Epithelial cell of alveolus of lung (primary cell): ENCODE data around the gene SUSD3. TPM values are rescaled to one million over a fixed set of nuclear protein-coding genes. Genes with fewer than 3 reads are reported as not detected.

Experiments used
- total RNA-seq: library from RNA; depleted of rRNA; stranded (reverse); fragments of >200 nt; gene quantifications from 2 replicates; pipeline ENCODE4 v1.2.1, GENCODE V29; 2015

SUSD3 gene
- total RNA-seq = 1.8 TPM in 2 replicates

DNA sequence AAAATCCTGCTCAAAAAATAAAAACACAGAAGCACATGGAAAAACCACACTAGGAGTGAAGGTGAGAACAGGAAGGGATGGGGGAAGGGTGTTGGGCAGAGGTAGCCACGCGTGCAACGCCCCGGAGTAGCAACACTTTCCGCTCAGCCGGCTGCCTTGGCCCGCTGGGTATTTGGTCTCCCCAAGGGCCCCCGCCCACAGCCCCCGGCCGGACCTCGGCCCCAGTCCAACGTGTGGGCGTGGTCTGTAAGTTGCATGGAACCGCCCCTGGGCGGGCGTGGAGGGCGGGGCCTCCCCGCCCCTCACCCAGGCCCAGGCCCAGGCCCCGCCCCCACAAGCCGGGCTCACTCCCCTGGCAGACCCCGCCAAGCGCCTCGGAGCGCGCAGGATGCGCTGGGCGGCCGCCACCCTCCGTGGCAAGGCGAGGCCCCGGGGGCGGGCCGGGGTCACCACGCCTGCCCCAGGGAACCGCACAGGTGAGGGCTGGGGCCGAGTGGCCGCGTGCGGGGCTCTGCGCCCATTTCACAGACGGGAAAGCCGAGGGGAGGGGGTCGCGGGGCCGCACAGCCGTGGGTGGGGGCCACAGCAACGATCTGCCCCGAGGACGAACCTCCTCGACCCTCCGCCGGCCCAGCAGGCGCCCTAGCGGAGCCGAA is at the start of gene SUSD3:
TSS of gene SUSD3 (plus strand) at position 347 of the 656 bp plus-strand sequence. CDS start at position 389, 42 bp downstream.

GRCh38 chr9:93096131-93096802 is 37.8 kb downstream of the SUSD3 start, which contains the start of gene CARD19:
CARD19 (plus strand) TSS chr9:93096217; CDS start chr9:93096346, 129 bp downstream.

DNA sequence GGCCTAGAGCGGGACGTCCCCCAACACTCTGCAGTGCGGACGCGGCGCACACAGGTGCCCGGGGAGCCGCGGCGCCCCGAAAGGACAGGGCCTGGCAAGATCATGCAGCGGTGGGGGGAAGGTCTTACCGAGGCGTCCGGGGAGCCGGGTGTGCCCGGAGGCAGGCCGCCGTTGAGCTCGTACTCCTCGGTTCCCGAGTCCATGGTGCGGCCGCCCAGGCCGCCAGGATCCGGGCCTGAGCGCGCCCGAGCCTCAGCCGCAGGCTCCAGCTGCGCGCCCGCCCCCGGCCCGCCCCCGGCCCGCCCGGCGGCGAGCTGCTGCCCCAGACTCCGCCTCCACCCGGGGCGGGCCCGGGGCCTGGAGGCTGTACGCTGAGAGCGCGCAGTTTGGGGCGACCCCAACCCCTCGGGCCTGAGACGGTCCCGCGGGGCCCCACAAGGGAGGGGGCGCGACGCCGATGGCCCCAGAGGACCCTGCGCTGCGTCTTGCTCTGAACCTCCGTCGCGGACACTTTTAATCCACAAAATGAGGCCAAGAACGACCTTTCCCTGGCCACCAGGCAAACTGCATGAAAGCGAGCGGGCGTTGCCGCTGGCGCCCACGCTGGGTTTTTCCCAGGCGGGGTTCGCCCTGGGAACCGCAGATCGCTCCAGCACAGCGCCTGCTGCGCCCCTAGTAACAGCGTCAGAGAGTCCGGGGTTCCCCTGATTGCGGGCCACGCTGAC is 75.7 kb downstream of the SUSD3 start, which contains the start of gene NINJ1:
TSS of gene NINJ1 (minus strand) at position 237 of the 725 bp plus-strand sequence. CDS start at position 203, 34 bp downstream.

Other genes with a start within 250 kb of the SUSD3 start
- 5.2 and 10.3 TPM in 2 replicates for gene ZNF484, start 180.7 kb upstream of the SUSD3 start, total RNA-seq
- 0.26 TPM in 1 of 2 replicates, not detected in the other for gene FGD3, start 111.2 kb upstream of the SUSD3 start, total RNA-seq
- gene CARD19, start 37.5 kb downstream of the SUSD3 start, total RNA-seq = 103 and 114 TPM in 2 replicates
- gene NINJ1, start 75.5 kb downstream of the SUSD3 start, total RNA-seq = 54.1 and 68.3 TPM in 2 replicates
- not detected in 2 replicates for gene WNK2, start 125.4 kb downstream of the SUSD3 start, total RNA-seq